Measurements from ENCODE around the gene ZNF341.

- TF ChIP-seq, protein P1, sequence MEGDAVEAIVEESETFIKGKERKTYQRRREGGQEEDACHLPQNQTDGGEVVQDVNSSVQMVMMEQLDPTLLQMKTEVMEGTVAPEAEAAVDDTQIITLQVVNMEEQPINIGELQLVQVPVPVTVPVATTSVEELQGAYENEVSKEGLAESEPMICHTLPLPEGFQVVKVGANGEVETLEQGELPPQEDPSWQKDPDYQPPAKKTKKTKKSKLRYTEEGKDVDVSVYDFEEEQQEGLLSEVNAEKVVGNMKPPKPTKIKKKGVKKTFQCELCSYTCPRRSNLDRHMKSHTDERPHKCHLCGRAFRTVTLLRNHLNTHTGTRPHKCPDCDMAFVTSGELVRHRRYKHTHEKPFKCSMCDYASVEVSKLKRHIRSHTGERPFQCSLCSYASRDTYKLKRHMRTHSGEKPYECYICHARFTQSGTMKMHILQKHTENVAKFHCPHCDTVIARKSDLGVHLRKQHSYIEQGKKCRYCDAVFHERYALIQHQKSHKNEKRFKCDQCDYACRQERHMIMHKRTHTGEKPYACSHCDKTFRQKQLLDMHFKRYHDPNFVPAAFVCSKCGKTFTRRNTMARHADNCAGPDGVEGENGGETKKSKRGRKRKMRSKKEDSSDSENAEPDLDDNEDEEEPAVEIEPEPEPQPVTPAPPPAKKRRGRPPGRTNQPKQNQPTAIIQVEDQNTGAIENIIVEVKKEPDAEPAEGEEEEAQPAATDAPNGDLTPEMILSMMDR (IDR thresholded peaks at IDR 0.05) = no peak
- TF ChIP-seq POLR2A (IDR thresholded peaks at IDR 0.05) (no peak), EP300 (IDR thresholded peaks at IDR 0.05) (no peak), POLR2AphosphoS5 (IDR thresholded peaks at IDR 0.05) (no peak)
Measured at GRCh38 chr20:33783818-33784217, 52.0 kb downstream of the ZNF341 start.

Measured in sigmoid colon (tissue), 4 donors.